HG02623 (cell line): ENCODE results near the gene MINK1.

Experiments used
- ATAC-seq: cut with Tn5 transposase; IDR thresholded peaks from one replicate; pipeline ENCODE4 v1.9.1; 2021; ENCODE audit warnings: moderate library complexity; ENCODE audit not compliant: unreplicated experiment

The MINK1 gene

DNA sequence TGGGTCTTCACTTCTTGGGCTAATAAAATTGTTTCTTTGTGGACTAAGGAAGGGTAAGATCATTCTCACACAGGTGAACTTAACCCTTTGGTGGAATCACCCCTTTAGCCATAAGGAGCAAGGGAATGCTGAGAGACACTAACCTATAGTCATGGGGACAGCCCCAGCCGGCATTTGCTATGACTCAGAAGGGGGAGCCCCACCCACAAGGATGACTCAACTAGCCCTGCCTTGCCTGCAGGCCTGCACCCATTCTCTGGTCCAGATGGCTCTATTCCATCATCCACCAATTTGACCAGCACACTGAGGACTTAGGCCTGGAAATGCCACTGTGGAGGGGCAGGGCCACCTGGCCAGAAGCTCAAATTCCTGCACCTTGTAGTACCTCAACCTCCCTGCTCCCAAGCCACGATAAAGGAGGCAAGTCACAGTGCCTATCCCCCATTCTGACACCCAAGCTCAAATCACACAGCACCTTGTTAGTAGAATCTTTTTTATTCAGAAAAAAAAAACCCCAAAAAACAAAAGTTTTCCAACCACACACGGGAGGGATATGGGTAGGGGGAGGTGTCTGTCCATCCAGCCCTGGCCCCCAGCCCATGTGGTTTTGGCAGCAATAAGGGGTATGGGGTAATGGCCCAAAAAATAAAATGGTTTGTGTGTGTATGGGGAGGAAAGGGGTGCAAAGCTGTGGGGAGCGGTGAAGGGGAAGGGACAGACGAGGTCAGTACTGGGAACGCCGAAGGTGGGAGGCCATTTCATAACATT lies 112.2 kb downstream of the MINK1 start:
- ATAC-seq: no peak

DNA sequence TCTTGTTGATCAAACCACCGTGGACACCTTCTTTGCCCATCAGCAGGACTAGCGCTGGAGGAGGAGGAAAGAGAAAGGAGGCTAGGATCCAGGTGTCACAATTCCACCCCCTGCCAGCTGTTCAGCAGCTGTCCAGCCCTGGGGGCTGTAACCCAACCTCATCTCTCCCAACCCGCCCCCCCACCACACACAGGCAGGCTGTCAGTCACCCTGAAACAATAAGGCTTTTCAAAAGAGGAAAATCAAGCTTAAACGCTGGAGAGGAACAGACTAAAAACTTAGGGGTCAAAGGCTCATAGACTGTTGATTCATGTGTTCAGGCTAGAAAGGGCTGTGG lies 112.8 kb downstream of the MINK1 start:
- no peak for ATAC-seq

DNA sequence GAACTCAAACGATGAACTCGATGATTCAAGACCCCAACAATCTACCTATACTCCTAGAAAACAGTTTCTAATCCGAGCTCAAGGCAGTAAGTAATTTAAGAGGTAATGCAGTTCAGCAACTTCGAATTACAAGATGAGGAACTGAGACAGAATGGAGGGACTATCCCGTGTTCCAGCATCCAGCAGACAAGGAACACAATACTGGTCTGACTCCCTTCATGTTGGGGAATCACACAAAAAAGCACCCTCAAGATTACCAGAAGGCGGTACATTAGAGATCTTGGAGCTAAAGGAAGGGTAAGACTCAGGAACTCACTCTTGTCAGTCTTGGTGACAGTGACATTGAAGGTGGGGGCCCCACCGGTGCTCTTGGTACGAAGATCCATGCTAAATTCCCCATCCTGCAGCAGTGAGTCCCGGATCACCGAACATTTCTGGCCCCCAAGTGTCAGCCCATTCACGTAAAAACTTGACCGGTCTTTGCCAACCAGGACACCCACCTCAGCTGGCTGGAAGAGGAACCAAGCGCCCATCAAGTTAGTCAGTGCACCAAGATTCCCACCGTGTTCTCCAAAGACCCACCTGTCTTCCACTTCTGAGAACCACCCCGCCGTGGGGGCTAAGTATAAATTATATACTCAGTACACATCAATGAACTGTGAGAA lies 113.3 kb downstream of the MINK1 start:
- no peak for ATAC-seq

DNA sequence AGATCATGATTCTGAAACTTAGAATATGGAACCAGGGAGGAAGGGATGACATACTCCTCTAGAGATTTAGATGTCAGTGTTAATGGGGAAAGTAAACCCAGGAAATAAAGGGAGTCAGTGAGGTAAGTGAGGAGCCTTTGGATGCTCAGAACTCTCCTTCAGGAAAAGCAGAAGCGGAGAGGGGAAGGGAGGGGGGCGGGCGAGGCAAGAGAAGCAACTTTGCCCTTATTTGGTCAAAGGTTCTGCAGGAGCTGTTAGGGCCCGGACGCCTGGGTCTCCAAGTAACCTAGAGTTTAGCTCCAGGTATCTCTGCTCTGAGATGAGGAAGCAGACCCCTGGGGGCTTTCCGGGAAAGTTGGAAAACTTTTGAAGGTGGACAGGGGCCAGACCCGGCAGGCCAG lies 113.9 kb downstream of the MINK1 start:
- no peak for ATAC-seq
